HepG2 (cell line): ENCODE data around the gene GCN1. TPM values are rescaled to one million over a fixed set of nuclear protein-coding genes. Genes with fewer than 3 reads are reported as not detected.

ENCODE experiments used
- DMAP1 ChIP-seq: IDR thresholded peaks from 2 replicates; pipeline ENCODE4 v1.6.1; 2016
- ELK4 ChIP-seq: sonication (generic); formaldehyde crosslinking; IDR thresholded peaks from 2 replicates; pipeline ENCODE4 v1.9.0; 2021; ENCODE audit warnings: missing genetic modification reagents, borderline replicate concordance
- GLI4 ChIP-seq: sonication (generic); formaldehyde crosslinking; IDR thresholded peaks from 2 replicates; pipeline ENCODE4 v1.5.1; 2020; ENCODE audit warnings: missing genetic modification reagents, mild to moderate bottlenecking, moderate library complexity, borderline replicate concordance
- HDAC2 ChIP-seq: sonication (generic); formaldehyde crosslinking; IDR thresholded peaks from 2 replicates; pipeline ENCODE4 v1.4.0; 2020; ENCODE audit warnings: missing genetic modification reagents
- HNRNPL ChIP-seq: fragments of 200-400 bp; formaldehyde crosslinking; IDR thresholded peaks from 2 replicates; pipeline ENCODE4 v1.6.1; 2017; ENCODE audit warnings: mild to moderate bottlenecking, low read depth, low read length
- JUN ChIP-seq: sonication (generic); formaldehyde crosslinking; IDR thresholded peaks from 2 replicates; pipeline ENCODE4 v1.4.0; 2020; ENCODE audit warnings: mild to moderate bottlenecking, missing genetic modification reagents
- JUND ChIP-seq: sonication (generic); formaldehyde crosslinking; IDR thresholded peaks from 2 replicates; pipeline ENCODE4 v1.8.0; 2022; ENCODE audit warnings: mild to moderate bottlenecking, missing genetic modification reagents
- KDM5A ChIP-seq: fragments of 200-600 bp; sonication (generic); IDR thresholded peaks from 2 replicates; pipeline ENCODE4 v1.7.0; 2018; ENCODE audit warnings: antibody characterized with exemption, mild to moderate bottlenecking, low read length, borderline replicate concordance
- KLF9 ChIP-seq: IDR thresholded peaks from 2 replicates; pipeline ENCODE4 v1.6.1; 2016; ENCODE audit warnings: low read depth
- NFATC3 ChIP-seq: sonication (generic); formaldehyde crosslinking; IDR thresholded peaks from 2 replicates; pipeline ENCODE4 v1.5.1; 2020; ENCODE audit warnings: mild to moderate bottlenecking, missing genetic modification reagents
- NFKB2 ChIP-seq: sonication (generic); formaldehyde crosslinking; IDR thresholded peaks from 2 replicates; pipeline ENCODE4 v1.4.0; 2020; ENCODE audit warnings: missing genetic modification reagents, borderline replicate concordance
- PAF1 ChIP-seq: IDR thresholded peaks from 2 replicates; pipeline ENCODE4 v1.6.1; 2016; ENCODE audit warnings: missing genetic modification reagents, missing compliant biosample characterization
- PLRG1 ChIP-seq: fragments of 450-650 bp; conservative IDR thresholded peaks from 2 replicates; pipeline ENCODE4 v1.6.1; 2016
- POGZ ChIP-seq: sonication (generic); formaldehyde crosslinking; IDR thresholded peaks from 2 replicates; pipeline ENCODE4 v1.4.0; 2020; ENCODE audit warnings: mild to moderate bottlenecking, missing genetic modification reagents
- SRSF1 ChIP-seq: fragments of 200-400 bp; formaldehyde crosslinking; optimal IDR thresholded peaks from 2 replicates; pipeline ENCODE3; 2017; ENCODE audit warnings: mild to moderate bottlenecking, low read depth, low read length, moderate library complexity
- STAG1 ChIP-seq: sonication (generic); formaldehyde crosslinking; IDR thresholded peaks from 2 replicates; pipeline ENCODE4 v1.4.0; 2020; ENCODE audit warnings: missing genetic modification reagents
- TBX3 ChIP-seq: fragments of 450-650 bp; IDR thresholded peaks from 2 replicates; pipeline ENCODE4 v1.6.1; 2017; ENCODE audit warnings: antibody characterized with exemption, mild to moderate bottlenecking, inconsistent platforms, borderline replicate concordance
- XRCC5 ChIP-seq: fragments of 200-400 bp; formaldehyde crosslinking; optimal IDR thresholded peaks from 2 replicates; pipeline ENCODE3; 2017; ENCODE audit warnings: mild to moderate bottlenecking, low read length
- ZBED4 ChIP-seq: sonication (generic); formaldehyde crosslinking; IDR thresholded peaks from 2 replicates; pipeline ENCODE4 v1.4.0; 2020; ENCODE audit warnings: missing genetic modification reagents, borderline replicate concordance
- ZBTB38 ChIP-seq: sonication (generic); formaldehyde crosslinking; IDR thresholded peaks from 2 replicates; pipeline ENCODE4 v1.5.1; 2020; ENCODE audit warnings: mild to moderate bottlenecking, missing genetic modification reagents
- ZNF263 ChIP-seq: sonication (generic); formaldehyde crosslinking; IDR thresholded peaks from 2 replicates; pipeline ENCODE4 v1.4.0; 2020; ENCODE audit warnings: missing genetic modification reagents
- ZNF276 ChIP-seq: sonication (generic); formaldehyde crosslinking; IDR thresholded peaks from 2 replicates; pipeline ENCODE4 v1.4.0; 2020; ENCODE audit warnings: mild to moderate bottlenecking, low read depth, missing genetic modification reagents
- ZNF720 ChIP-seq: sonication (generic); formaldehyde crosslinking; IDR thresholded peaks from 2 replicates; pipeline ENCODE4 v1.4.0; 2020; ENCODE audit warnings: missing genetic modification reagents
- polyA plus RNA-seq, 8 experiments: library from polyadenylated mRNA; depleted of rRNA in 3 of 8; stranded (reverse) in 7 of 8; unstranded in 1 of 8; fragments of >200 nt; fragmentation: Illumina TruSeq in 4 of 8; extraction: Trizol in 4 of 8; gene quantifications; 2 replicates each; pipeline versions ENCODE4 v1.2.1 to v1.2.3, GENCODE V29; 2011 to 2016; ENCODE audit warnings: low read depth in 4 of 8, missing spikeins in 1 of 8, mixed read lengths in 1 of 8; ENCODE audit not compliant: insufficient read depth in 1 of 8
- total RNA-seq, 5 experiments: library from RNA; depleted of rRNA; stranded (reverse); fragments of >200 nt; fragmentation: Illumina TruSeq; extraction: Trizol; gene quantifications; 2 replicates each; pipeline ENCODE4 v1.2.3, GENCODE V29; 2016; ENCODE audit warnings: low read depth in 1 of 5

The GCN1 gene
- total and polyA plus RNA-seq, 2 of the 13 experiments (the other 11 are each of a cell fraction or from before 2014, with no cell fraction given) = 58.2 to 83.0 TPM

- TF ChIP-seq KDM5A = no peak
- no peak for TF ChIP-seq PAF1
- no peak for TF ChIP-seq ZNF276 (CRISPR knock-in tag)
- no peak for TF ChIP-seq JUN (CRISPR knock-in tag)
- no peak for TF ChIP-seq ZBED4 (CRISPR knock-in tag)
- TF ChIP-seq NFKB2 = no peak
- TF ChIP-seq SRSF1 = no peak
- no peak for TF ChIP-seq JUND (CRISPR knock-in tag)
- TF ChIP-seq TBX3 = peak; percentile 59; the same call in 1 of the 2 replicates
- no peak for TF ChIP-seq PLRG1
- 0 out of 2 replicates have a peak, but pooled peaks have one; percentile 48 for TF ChIP-seq ZBTB38
- TF ChIP-seq ZNF720 (CRISPR knock-in tag) = no peak
- TF ChIP-seq POGZ = 0 out of 2 replicates have a peak, but pooled peaks have one; percentile 31
- no peak for TF ChIP-seq XRCC5
- TF ChIP-seq STAG1 (CRISPR knock-in tag) = no peak
- no peak; the same call in 1 of the 2 replicates for TF ChIP-seq ZNF263
- no peak for TF ChIP-seq DMAP1
- no peak for TF ChIP-seq KLF9 (CRISPR knock-in tag)
- TF ChIP-seq GLI4 (CRISPR knock-in tag) = no peak
- peak; percentile 78; the same call in 1 of the 2 replicates for TF ChIP-seq HNRNPL
- TF ChIP-seq HDAC2 (CRISPR knock-in tag) = peak; percentile 73
- TF ChIP-seq NFATC3 (CRISPR knock-in tag) = no peak
- TF ChIP-seq ELK4 = no peak
These were observed 24.4 kb upstream of the GCN1 start (continued) for GRCh38 chr12:120218680-120219606.
